Measurements from ENCODE around the gene TAS2R38.

GRCh38 chr7:141952461-141952860, 21.1 kb downstream of the TAS2R38 start:
- TF ChIP-seq, protein P1, sequence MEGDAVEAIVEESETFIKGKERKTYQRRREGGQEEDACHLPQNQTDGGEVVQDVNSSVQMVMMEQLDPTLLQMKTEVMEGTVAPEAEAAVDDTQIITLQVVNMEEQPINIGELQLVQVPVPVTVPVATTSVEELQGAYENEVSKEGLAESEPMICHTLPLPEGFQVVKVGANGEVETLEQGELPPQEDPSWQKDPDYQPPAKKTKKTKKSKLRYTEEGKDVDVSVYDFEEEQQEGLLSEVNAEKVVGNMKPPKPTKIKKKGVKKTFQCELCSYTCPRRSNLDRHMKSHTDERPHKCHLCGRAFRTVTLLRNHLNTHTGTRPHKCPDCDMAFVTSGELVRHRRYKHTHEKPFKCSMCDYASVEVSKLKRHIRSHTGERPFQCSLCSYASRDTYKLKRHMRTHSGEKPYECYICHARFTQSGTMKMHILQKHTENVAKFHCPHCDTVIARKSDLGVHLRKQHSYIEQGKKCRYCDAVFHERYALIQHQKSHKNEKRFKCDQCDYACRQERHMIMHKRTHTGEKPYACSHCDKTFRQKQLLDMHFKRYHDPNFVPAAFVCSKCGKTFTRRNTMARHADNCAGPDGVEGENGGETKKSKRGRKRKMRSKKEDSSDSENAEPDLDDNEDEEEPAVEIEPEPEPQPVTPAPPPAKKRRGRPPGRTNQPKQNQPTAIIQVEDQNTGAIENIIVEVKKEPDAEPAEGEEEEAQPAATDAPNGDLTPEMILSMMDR (IDR thresholded peaks at IDR 0.05 in 8 of 11, conservative IDR thresholded peaks at IDR 0.05 in 3 of 11) = no peak
- TF ChIP-seq POLR2AphosphoS5 (IDR thresholded peaks at IDR 0.05) = no peak

Data from spleen (tissue), 7 donors.